ENCODE measurements around the gene WFDC6. TPM values are rescaled to one million over a fixed set of nuclear protein-coding genes. Genes with fewer than 3 reads are reported as not detected.

WFDC6 gene
- total RNA-seq, 1 experiment from 2014 or later, result not detected

- peak in 1 of 2 experiments; percentile 69 for DNase-seq
- H3K4me3 Mint-ChIP-seq (ENCODE audit: unreplicated experiment), result no peak overlapping the region
- no peaks in the 10 kb centered on the region for H3K9me3 ChIP-seq
- H3K36me3 Mint-ChIP-seq (ENCODE audit: insufficient read depth, unreplicated experiment), result no peaks in the 10 kb centered on the region
- ChIA-PET CTCF (interaction anchor here (0.6 to 1.6 kb wide), 3 partner anchors 84 to 375 kb away, joined by 3 to 33 read pairs (median 3); partner anchors contain the start of gene WFDC10A), POLR2A (no interaction called here)
- peaks cover 3% of the 10 kb centered on the region; the same call in 1 of the 2 replicates for H3K27me3 ChIP-seq (replicated peaks; ENCODE audit: control insufficient read depth, insufficient read depth, low read length)
- H3K27ac Mint-ChIP-seq (ENCODE audit: unreplicated experiment), result no peak overlapping the region
- no TSS peak for BruUV-seq (replicated peaks)
- H3K4me1 ChIP-seq, result no peaks in the 10 kb centered on the region
- intact Hi-C loops (cut with micrococcal nuclease; ENCODE audit: unreplicated experiment), result loop anchor here (1.0 to 2.0 kb wide), 4 partner anchors 31 to 227 kb away; no protein-coding TSS in a partner anchor
- peak; percentile 66 to 88 for TF ChIP-seq CTCF (IDR thresholded peaks at IDR 0.05; ENCODE audit: insufficient read depth in 1 of 2, low read depth in 1 of 2, low read length in 1 of 2, severe bottlenecking in 1 of 2, unreplicated experiment in 1 of 2)
- H3K36me3 ChIP-seq (ENCODE audit: control insufficient read depth, insufficient read depth, low read length), result no peaks in the 10 kb centered on the region
- H3K9me3 Mint-ChIP-seq (ENCODE audit: unreplicated experiment), result peaks cover 10% of the 10 kb centered on the region
- H3K27me3 Mint-ChIP-seq (ENCODE audit: insufficient read depth, unreplicated experiment), result peaks cover 35% of the 10 kb centered on the region
- H3K4me1 Mint-ChIP-seq (ENCODE audit: low read depth, unreplicated experiment), result no peaks in the 10 kb centered on the region
- no peak overlapping the region for H3K4me3 ChIP-seq (ENCODE audit: low read depth, low read length)
Observed at GRCh38 chr20:45545754-45546453, 6.6 kb upstream of the WFDC6 start.

DNA sequence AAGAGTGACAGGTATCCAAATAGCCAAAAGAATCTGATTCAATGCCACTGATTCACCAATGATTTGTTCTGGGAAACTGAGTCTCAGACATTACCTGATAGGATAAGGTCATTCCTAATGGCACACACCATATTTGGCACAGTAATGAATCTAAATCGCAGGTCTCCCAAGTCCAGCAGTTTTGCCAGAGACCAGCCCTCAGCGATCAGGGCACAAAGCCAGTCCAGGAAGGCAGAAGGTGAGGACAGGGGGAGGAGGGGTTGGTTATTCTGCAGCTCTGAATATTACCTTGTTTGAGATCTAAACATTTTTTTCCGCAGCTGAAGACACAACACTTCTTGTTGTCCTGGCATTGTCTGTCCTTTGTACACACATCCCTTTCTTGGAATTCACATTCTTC is 6.1 kb upstream of the WFDC6 start:
- no peak for TF ChIP-seq CTCF (IDR thresholded peaks at IDR 0.05; ENCODE audit: insufficient read depth in 1 of 2, low read depth in 1 of 2, low read length in 1 of 2, severe bottlenecking in 1 of 2, unreplicated experiment in 1 of 2)
- no peaks in the 10 kb centered on the region for H3K36me3 ChIP-seq (ENCODE audit: control insufficient read depth, insufficient read depth, low read length)
- H3K9me3 Mint-ChIP-seq (ENCODE audit: unreplicated experiment), result peaks cover 6% of the 10 kb centered on the region
- CTCF ChIA-PET, result interaction anchor here (0.6 to 1.6 kb wide), 3 partner anchors 84 to 376 kb away, joined by 3 to 33 read pairs (median 3); partner anchors contain the start of gene WFDC10A
- intact Hi-C loops (cut with micrococcal nuclease; ENCODE audit: unreplicated experiment), result no loop called here
- H3K4me3 ChIP-seq (ENCODE audit: low read depth, low read length), result no peak overlapping the region
- no peaks in the 10 kb centered on the region for H3K36me3 Mint-ChIP-seq (ENCODE audit: insufficient read depth, unreplicated experiment)
- no peak for DNase-seq
- H3K9me3 ChIP-seq, result no peaks in the 10 kb centered on the region
- POLR2A ChIA-PET, result no interaction called here
- peaks cover 3% of the 10 kb centered on the region; the same call in 1 of the 2 replicates for H3K27me3 ChIP-seq (replicated peaks; ENCODE audit: control insufficient read depth, insufficient read depth, low read length)
- BruUV-seq (replicated peaks), result no TSS peak
- no peaks in the 10 kb centered on the region for H3K4me1 Mint-ChIP-seq (ENCODE audit: low read depth, unreplicated experiment)
- no peaks in the 10 kb centered on the region for H3K4me1 ChIP-seq
- peaks cover 34% of the 10 kb centered on the region for H3K27me3 Mint-ChIP-seq (ENCODE audit: insufficient read depth, unreplicated experiment)
- H3K27ac Mint-ChIP-seq (ENCODE audit: unreplicated experiment), result no peak overlapping the region
- H3K4me3 Mint-ChIP-seq (ENCODE audit: unreplicated experiment), result no peak overlapping the region

DNA sequence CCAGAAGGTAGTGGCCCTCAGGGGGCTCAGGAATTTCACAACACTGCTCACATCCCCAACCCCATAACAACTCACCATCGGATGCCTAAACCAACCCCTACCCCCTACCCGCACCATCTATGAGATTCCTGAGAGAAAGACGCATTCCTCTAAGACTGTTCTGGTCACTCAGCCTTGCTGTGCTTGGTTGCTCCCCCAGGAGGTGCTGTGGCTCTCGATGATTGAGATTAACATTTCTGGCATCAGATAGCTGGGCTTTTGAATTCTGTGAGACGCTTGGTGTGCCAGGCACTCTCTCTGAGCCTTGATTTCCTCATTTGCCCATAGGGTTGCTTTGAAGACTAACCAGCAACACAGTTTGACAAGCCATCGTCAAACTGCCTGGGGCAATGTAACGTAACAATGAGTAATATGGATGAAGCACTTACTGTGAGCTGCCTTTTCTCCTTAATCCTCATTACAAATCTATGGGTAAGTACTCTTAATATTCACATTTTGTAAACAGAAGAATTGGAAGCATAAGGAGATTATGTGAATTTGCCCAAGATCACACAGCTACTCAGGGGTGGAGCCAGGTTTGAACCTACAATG is 978 bp downstream of the WFDC6 start:
- intact Hi-C loops (cut with micrococcal nuclease; ENCODE audit: unreplicated experiment), result no loop called here
- no peak overlapping the region for H3K4me3 Mint-ChIP-seq (ENCODE audit: unreplicated experiment)
- BruUV-seq (replicated peaks), result no TSS peak

More for the DNA sequence above, 978 bp downstream of the WFDC6 start:
- no peaks in the 10 kb centered on the region for H3K9me3 Mint-ChIP-seq (ENCODE audit: unreplicated experiment)
- H3K4me1 Mint-ChIP-seq (ENCODE audit: low read depth, unreplicated experiment), result no peaks in the 10 kb centered on the region
- H3K27ac Mint-ChIP-seq (ENCODE audit: unreplicated experiment), result no peak overlapping the region
- ChIA-PET POLR2A (no interaction called here), CTCF (interaction anchor here (3.1 kb wide), 1 partner anchor 233 kb away, joined by 19 read pairs; no protein-coding TSS in a partner anchor)
- no peaks in the 10 kb centered on the region for H3K36me3 ChIP-seq (ENCODE audit: control insufficient read depth, insufficient read depth, low read length)
- no peak overlapping the region for H3K4me3 ChIP-seq (ENCODE audit: low read depth, low read length)
- H3K27me3 ChIP-seq (replicated peaks; ENCODE audit: control insufficient read depth, insufficient read depth, low read length), result peaks cover 6% of the 10 kb centered on the region
- no peaks in the 10 kb centered on the region for H3K9me3 ChIP-seq
- H3K36me3 Mint-ChIP-seq (ENCODE audit: insufficient read depth, unreplicated experiment), result no peaks in the 10 kb centered on the region
- DNase-seq, result no peak
- H3K27me3 Mint-ChIP-seq (ENCODE audit: insufficient read depth, unreplicated experiment), result peaks cover 20% of the 10 kb centered on the region
- peak in 1 of 2 experiments; percentile 17 for TF ChIP-seq CTCF (IDR thresholded peaks at IDR 0.05; ENCODE audit: insufficient read depth in 1 of 2, low read depth in 1 of 2, low read length in 1 of 2, severe bottlenecking in 1 of 2, unreplicated experiment in 1 of 2)
- no peaks in the 10 kb centered on the region for H3K4me1 ChIP-seq

Measured in Caco-2 (cell line).